Dermis microvascular lymphatic vessel endothelial cell (primary cell): ENCODE data around the gene MEF2C. TPM values are rescaled to one million over a fixed set of nuclear protein-coding genes. Genes with fewer than 3 reads are reported as not detected.
"Not testable (repeated sequence)": the region's sequence is repeated elsewhere in the genome, so short reads cannot be mapped to it uniquely, and the experiment has no call there.

Source experiments
- DNase-seq, 2 donors: peaks; one replicate each; pipeline versions ENCODE4 v3.0.0 to v3.0.0-alpha.2; 2010; ENCODE audit warnings: low read depth in 2 of 2
- total RNA-seq: library from RNA; depleted of rRNA; stranded (reverse); fragments of >200 nt; gene quantifications from 2 replicates; pipeline ENCODE4 v1.2.1, GENCODE V29; 2014

Gene MEF2C
- total RNA-seq, 1 donor from 2014 or later, result 118 TPM

DNA sequence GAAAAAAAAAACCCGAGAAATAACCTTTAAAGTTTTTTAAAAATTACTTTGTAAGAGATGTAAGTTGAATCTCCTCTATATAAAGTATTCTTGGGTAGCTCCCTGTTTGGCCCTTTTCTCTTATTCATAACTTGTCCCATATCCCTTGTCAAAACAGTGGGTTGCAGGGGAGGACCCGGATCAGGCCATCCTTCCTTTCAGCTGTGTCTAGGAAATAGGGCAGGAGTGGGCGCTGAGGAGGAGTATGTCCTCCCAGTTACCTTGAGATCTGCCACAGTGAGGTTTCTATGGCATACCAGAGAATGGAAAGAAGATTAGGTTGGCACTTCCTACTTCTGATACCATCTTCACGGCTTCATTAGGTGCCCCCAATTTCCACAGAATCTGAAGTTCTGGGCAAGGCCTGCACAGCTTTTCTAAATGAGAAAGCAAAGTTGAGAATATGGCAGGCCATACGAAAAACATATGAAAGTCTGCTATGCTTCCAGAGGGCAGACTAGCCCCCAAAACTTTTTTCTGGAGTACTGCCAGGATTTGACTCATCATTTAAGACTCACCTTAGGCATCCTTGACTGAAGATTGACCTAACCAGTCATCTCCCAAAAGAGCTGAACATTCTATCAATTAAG lies 20.3 kb downstream of the MEF2C start:
- DNase-seq, result no peak

DNA sequence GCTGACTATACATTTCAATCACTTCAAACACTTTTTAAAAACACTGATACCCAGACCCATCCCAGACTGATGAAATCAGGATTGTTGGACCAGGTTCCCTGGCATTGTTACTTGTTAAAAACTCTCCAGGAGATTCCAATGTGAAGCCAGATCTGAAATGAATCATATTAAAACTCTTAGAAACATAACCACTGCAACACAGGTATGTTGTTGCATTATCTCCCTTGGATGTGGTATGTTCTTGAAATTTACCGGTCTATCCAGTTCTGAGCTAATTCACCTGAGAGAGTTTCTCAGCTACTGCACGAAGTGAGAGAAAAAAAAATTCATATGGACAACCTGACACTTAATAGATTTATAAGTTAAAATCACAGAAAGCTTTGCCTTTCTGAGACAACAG lies 21.8 kb downstream of the MEF2C start:
- no peak for DNase-seq

DNA sequence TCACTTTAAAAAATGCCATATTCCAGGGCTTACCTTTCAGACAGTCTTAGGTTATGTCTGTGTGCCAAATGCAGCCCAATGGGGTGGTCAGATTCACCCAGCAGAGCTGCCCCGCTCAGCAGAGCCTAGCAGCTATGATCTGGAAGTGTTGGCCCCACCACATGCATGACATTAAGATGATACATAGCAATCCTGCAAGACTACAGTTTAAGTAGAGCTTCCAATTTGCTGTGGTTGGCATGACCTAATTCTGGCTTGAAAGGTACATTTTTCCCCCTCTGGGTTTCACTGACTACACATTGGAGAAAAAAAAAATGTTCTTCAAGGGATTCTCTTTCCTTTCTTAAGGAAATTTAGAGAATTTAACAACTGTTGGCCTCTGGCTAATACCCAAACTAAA lies 22.5 kb downstream of the MEF2C start:
- no peak for DNase-seq

DNA sequence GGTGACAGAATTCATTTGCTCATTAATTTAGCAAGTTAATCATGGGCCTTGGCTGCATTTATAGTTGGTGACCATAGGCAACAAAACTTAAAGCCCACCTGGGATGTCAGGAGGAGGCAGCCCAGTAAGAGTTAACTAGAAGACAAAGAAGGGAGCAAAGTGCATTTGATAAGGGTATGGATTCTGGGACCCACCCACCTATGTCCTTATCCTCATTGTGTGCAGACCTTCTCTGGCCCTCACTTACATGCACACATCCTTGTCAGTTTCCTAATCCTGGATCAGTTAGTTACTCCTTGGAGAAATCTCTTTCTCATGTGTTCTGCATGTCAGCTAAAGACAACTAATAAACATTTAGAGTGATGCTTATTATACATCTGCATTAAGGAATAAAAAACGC lies 24.6 kb downstream of the MEF2C start:
- DNase-seq, result no peak

DNA sequence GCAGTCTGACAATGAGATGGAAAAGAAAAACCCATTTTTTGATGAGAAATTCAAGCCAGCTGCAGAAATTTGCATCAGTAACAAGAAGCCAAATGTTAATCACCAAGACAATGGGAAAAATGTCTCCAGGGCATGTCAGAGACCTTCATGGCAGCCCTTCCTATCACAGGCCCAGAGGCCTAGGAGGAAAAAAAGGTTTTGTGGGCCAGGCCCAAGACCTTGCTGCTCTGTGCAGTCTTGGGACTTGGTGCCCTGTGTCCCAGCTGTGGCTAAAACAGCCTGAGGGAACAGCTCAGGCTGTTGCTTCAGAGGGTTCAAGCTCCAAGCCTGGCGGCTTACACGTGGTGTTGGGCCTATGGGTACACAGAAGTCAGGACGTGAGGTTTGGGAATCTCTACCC lies 26.6 kb downstream of the MEF2C start:
- not testable (repeated sequence) for DNase-seq

DNA sequence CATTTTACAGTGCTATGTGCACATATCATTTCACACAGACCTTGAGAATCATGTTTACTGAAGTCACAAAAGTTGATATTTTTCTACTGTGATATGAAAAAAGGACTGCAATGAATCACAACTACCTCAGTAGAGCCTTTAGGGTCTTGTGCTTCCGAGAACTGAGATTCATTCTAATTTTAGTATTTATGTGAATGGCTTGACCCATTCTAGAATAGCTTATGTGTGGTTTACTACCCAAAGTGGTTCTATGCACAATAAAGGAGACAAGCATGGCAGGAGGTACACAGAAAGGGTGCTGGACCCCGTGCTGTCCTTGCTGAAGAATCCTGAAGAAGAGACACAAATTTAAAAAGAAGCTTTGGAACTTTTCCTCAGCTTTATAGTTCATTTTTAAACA lies 28.2 kb downstream of the MEF2C start:
- no peak for DNase-seq

DNA sequence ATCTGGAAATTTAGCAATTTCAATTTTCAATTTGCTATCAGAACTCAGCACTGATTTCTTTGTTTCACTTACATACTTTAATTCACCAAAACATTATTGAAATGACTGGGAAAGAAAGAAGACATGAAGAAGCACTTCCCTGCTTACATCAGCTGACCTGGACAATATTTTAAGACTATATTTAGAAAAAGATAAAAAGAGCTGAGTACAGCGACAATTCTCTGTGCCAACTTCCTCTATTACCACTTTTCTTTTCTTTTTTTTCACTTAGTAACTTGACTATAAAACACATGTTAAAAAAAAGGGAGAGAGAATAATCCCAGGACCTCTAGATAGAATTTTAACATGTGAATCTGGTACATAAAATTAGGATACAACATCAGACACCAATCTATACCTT lies 35.6 kb downstream of the MEF2C start:
- DNase-seq, result no peak

DNA sequence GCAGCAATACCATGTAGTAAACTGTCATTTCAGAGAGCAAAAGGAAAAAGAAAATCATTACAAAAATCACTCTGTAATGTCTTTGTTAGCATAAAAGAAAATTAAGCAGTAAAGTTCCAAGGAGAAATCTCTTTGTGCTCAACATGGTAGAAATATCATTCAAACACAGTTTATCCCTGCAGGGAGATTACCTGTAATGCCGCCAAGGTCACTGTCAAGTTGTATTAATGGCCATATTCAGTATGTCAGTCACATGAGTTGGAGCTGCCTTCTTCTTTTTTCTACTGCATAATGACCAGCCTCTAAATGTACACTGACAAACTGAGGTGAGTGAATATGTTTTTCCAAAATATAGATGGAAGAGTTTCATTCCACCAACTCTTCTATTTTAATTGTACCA lies 36.5 kb downstream of the MEF2C start:
- DNase-seq, result no peak

DNA sequence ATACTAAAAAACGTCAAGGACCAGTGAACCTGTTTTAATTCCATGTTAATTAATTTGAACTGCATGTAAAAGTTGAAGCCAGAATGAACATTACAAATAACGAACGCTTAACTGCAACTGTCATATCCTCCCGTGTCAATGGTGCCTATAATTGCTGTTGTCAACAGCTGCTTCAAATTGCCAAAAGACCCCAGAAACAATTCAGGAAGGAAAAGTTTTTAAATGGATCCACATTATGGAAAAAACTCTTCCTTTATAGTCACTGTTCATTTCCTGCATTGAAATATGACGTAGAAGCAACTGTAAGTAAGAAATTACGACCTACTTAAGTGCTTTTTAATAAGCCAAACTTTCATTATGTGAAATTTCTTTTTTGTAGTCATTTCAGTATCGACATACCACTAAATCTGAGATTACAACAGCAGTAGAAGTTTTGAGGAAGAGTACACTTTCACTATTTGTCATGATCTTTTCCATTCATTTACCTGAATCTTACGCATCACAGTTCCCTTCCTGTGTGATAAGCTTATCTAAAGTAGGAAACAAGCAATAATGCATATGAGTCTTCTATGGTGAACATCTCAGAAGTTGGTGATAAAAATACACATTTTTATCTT lies 37.8 kb downstream of the MEF2C start:
- DNase-seq, result no peak

DNA sequence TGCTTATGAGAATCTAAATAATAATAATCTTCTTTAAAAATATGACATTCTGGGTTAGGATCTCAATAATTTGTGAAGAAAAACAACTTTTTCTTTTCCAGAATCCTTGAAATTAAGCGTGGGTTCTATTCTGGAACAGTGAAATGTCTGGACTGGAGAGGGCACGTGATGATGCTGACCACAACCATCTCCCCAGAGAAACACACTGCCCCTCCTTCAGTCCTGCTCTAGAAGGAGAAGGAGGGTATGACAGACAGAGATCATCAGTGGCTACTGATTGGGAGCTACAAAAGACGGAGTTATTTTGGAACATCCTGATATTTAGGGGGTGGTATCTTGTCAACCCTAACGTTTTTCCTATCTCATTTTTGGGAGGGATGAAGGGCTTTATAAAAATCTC lies 40.2 kb downstream of the MEF2C start:
- DNase-seq, result no peak

DNA sequence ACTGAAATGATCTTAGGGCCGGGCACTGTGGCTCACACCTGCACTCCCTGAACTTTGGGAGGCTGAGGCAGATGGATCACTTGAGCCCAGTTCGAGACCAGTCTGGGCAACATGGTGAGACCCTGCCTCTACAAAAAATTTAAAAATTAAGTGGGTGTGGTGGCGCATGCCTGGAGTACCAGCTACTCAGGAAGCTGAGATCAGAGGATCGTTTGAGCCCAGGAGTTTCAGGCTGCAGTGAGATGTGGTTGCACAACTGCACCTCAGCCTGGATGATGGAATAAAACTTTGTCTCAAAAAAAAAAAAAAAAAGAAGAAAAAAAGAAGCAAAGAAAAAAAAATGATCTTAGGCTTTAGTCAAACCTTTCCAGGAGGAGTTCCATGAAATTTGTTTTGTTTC lies 41.8 kb downstream of the MEF2C start:
- DNase-seq, result no peak

DNA sequence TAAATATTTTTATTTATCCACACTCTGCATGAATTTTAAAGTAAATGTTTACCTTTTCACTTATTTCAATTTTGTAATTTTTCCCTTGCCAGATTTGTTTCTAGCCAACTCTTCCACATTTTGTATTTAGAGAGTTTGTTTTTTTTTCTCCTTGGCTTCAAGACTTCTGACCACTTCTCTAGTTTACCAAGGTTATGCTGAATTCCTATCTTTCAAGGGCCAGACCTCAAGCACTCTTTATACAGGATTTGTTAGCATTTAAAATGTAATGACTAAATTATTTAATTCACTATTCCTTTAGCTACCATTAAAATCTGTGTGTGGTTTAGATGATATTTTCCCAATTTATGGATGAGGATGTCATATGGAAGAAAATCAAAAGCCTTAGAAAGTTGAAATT lies 42.5 kb downstream of the MEF2C start:
- no peak for DNase-seq

DNA sequence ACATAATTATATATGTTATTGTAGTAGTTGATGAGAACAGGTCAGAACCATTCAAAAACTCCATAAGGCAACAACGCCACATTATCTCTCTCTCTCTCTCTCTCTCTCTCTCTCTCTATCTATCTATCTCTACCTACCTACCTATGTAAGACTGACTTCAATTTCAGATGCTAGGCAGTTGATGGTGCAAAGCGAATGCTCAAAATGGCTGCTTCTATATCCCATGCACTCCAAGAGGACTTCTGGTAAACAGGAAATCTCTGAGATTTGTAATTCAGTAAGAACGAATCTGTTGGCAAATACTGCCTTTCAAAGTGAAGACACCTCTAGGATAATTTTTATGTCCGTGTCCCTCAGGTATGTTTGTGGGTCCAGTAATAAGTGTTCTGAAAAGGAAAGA lies 43.7 kb downstream of the MEF2C start:
- DNase-seq, result no peak

DNA sequence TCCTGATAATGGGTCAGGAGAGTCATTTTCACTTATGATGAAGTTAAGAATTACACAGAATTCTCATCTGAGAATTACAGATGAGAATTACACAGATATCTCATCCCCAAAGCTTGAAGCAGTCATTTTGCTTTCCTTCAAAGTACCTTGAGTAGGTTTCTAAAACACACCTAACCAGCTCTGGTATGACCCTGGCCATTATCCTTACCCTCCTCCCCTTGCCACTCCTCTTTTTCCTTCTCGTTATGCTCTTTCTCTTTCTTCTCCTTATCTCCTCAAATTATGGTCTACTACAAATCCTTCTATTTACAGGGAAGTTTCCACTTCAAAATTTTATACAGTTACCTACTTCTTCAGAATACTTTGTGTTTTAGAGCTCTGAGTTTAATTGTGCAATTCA lies 44.5 kb downstream of the MEF2C start:
- no peak for DNase-seq

DNA sequence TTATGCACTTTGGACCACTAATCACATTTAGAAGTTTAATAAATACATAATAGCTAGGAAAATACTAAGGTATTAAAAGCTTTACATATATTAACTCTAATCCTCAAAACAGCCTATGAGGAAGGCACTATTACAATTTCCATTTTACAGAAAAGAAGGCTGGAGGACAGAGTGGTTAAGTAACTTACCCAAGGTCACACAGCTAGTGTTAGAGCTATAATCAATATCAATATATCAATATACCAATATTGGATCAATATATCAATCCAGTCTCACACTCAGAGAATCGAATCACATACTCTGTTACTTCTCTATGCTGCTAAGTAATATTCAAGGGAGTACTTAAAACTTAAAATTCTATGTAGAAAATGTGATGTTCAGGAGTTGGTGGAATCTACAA lies 45.2 kb downstream of the MEF2C start:
- DNase-seq, result no peak

DNA sequence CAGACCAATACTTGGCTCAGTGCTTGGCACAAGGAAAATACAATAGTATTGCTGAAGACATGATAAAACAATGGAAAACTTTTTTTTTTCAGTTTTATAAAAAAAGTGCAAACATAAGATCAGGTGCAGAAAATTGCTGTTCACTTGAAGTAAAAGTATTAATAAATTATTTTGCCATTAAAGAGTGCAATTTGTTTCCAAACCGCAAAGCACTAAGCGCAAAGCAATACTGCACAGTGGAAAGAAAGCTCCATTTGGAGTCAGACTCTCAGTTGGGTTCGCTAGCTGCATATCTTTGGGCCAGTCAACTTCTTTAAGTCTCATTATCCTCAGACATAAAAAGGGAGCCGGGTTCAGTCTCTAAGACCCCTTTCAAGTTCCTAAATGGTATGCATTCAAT lies 45.8 kb downstream of the MEF2C start:
- no peak for DNase-seq

DNA sequence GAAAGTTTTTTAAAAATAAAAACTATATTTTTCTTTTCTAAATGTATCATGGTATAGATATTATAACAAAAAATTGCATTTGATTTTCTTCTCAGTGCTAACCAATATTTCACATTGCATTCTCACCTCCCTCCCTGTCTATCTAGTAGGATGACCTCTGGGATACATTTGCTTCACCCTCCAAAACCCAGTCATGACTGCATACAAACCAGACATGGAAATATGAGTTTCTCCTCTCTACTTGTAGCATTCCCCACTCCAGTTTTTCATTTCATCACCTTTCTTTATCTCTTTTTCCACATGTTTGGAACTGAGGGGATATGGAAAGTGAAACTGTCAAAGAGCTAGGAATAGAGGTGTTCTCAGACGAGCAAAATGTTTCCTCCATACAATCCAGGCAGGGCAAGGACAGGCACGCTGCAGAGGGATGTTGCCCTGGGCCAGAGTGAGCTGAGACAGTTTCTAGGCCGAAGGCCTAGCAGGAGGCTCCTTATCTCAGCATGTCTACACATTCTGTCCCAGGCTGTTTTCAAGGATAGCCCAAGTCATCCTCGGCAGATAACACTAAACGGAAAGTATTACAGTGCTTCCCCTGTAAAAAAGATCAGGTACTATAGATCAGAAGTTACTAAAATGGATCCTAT lies 46.7 kb downstream of the MEF2C start:
- DNase-seq, result peak; percentile 37 to 81

DNA sequence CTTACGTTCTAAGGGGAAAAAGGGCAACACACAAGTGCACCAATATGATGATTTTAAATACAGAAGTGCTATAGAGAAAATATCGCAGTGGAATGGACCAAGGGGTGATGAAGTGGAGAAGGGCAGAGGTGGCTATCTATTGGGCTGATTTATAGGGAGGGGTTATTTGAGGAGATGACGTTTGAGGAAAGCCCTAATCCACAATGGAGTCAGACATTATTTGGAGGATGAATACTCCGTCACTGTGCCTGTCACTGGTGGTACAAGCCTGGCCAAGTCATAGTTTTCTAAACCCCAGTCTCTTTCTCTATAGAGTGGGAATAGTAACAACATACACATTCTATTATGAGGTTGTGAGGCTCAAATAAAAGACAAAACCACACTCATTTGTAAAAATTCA lies 48.5 kb downstream of the MEF2C start:
- DNase-seq, result no peak

DNA sequence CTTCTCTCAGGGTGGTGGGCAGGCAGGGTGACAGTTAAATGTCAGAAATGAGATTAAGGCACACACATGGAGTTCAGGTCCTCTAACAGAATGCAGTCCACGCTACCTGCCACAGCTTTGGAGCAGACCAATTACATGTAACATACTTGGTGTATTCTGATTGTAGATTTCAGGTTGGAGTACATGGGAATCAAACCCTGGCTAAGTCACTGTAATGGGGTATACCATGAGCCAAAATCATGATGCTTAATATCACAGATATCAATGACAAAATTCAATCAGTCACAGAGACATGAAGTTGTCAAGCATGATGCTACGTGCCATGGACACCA lies 48.9 kb downstream of the MEF2C start:
- DNase-seq, result no peak

DNA sequence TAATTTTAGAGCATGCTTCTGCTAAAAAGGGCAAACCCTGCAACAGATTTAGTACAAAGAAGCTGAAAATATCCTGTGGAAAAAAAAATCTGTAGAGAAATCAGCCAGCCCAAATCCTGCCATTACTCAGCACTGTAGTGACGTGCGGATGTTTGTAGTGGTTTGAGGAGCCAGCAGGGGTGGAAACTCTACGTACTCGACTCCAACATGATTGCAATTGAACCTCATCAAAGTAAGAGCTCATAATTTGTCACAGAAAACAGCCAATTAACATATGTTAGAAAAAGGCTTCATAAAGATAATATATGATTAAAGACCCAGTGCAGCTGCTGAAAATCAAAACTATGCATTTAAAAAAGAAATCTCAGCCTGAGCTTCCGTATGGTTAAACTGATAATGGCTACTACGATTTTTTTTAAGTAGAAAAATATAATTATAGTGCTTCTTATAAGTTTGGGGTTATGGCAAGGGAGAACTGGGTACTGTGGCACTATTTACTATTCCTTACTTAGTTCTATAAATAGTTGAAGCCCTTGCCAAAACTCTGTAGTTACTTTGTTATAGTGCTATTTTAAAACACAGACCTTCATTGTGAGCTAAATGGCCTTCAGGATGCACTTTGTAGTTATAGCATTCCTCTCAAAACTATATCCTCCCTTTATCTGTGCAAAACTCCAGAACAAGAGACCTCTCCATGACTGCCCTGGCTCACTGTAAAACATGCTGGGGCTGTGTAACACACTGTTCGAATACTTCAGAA lies 49.4 kb downstream of the MEF2C start:
- peak; percentile 85 to 91 for DNase-seq

DNA sequence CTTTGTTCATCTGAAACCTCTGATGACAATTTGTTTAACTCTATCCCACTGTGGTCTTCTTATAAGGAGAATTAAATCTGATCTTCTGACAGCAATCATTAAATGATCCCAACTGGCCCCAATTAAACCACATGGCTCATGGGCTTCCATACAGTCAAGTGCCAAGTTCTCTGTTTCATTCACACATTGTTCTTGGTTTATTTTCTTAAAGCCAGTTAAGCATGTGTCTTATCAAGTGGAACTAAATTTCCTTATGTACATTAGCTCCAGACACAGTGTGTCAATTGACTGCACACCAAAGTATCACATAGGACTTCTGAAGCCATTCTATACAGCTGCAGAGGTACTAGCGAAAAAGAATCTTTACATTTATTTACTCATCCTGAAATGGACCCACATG lies 51.2 kb downstream of the MEF2C start:
- DNase-seq, result no peak

DNA sequence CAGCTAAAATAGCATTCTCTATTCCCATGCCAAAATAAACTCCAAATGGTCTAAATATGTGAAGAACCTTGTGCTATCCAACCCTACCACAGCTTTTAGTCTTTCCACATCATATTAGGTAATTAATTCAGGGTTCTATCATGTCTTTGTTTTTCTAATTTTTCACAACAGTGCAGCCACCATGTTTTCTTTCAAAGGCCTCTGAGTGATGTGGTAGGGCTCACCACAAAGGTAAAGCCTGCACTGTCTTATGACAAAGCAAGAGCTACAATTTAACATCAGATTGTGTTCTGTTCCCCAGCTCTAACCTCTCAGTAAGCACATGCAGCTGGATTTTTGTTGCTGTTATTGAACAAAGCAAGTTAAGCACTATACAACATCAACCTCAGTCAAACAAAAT lies 52.4 kb downstream of the MEF2C start:
- no peak for DNase-seq

DNA sequence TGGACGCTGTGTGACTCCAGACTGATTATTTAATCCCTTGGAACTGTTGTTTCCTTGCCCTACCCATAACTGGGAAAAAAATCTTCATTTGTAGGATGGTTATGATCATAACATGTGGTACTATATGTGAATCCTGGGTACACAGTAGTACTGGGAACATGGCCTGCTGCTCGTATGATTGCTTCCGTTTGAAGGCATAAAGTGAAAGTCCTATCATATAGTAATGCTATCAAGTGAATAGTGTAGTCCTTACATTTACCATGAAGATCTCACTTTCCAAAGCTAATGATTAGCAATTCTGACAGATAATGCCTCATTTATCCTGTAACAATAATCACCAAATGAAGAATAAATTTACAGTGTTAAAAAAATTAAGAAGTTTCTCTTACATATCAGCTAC lies 53.2 kb downstream of the MEF2C start:
- DNase-seq, result no peak
